Testis (tissue), 3 donors: ENCODE measurements around the gene SFXN2. TPM values are rescaled to one million over a fixed set of nuclear protein-coding genes. Genes with fewer than 3 reads are reported as not detected.

Experiments
- DNase-seq: peaks from one replicate; pipeline ENCODE4 v3.0.0-alpha.2; 2019
- H3K27ac ChIP-seq, 2 donors: fragments of 200-600 bp; sonication (generic); one replicate each; pipeline ENCODE4 v1.5.1; 2019
- H3K27me3 ChIP-seq: fragments of 200-600 bp; sonication (generic); one replicate; pipeline ENCODE4 v1.5.1; 2019
- H3K36me3 ChIP-seq: fragments of 200-600 bp; sonication (generic); one replicate; pipeline ENCODE4 v1.5.1; 2017; ENCODE audit warnings: low read depth; ENCODE audit errors: missing control alignments
- H3K4me1 ChIP-seq: fragments of 200-600 bp; sonication (generic); one replicate; pipeline ENCODE4 v1.5.1; 2019
- H3K4me3 ChIP-seq, 2 donors: fragments of 200-600 bp; sonication (generic); one replicate each; pipeline ENCODE4 v1.5.1; 2017 to 2019
- H3K9me3 ChIP-seq: fragments of 200-600 bp; sonication (generic); one replicate; pipeline ENCODE4 v1.5.1; 2017
- POLR2A ChIP-seq: fragments of 450-650 bp; IDR thresholded peaks from one replicate; pipeline ENCODE4 v1.6.1; 2017; ENCODE audit warnings: antibody characterized with exemption, mild to moderate bottlenecking, moderate library complexity
- WGBS, 2 donors: methylation state at CpG; one replicate each; pipeline ENCODE4 v1.1.5; 2018; 5-methylcytosine and 5-hydroxymethylcytosine counted together
- intact Hi-C: fragments of 100-400 bp; cut with DNase I; formaldehyde crosslinking; loops from one replicate; pipeline ENCODE4 v1.15.1; 2023; ENCODE audit warnings: low total_unique reads
- polyA plus RNA-seq: library from polyadenylated mRNA; stranded (reverse); fragments of 350-450 nt; fragmentation: Illumina TruSeq; extraction: RNeasy Lipid Tissue Mini Kit (QIAGEN cat#74804); gene quantifications from one replicate; pipeline ENCODE4 v1.2.3, GENCODE V29; 2014; ENCODE audit warnings: low read depth, low replicate concordance; ENCODE audit not compliant: insufficient read depth
- total RNA-seq, 2 donors: library from RNA; depleted of rRNA; stranded (reverse); fragments of >200 nt; gene quantifications; one replicate each; pipeline ENCODE4 v1.2.3, GENCODE V29; 2016
- TF ChIP-seq, protein P1 (sequence below), 3 experiments: fragments of 450-650 bp in 2 of 3; fragments of 200-600 bp in 1 of 3; sonication (generic) in 1 of 3; IDR thresholded peaks; one replicate each; pipeline ENCODE4 v1.5.1; 2016 to 2019; ENCODE audit warnings: antibody characterized with exemption in 3 of 3, mild to moderate bottlenecking in 2 of 3, moderate library complexity in 1 of 3

SFXN2 gene
- total and polyA plus RNA-seq, 3 donors from 2014 or later, result 4.4 to 9.8 (median 5.6) TPM

DNA sequence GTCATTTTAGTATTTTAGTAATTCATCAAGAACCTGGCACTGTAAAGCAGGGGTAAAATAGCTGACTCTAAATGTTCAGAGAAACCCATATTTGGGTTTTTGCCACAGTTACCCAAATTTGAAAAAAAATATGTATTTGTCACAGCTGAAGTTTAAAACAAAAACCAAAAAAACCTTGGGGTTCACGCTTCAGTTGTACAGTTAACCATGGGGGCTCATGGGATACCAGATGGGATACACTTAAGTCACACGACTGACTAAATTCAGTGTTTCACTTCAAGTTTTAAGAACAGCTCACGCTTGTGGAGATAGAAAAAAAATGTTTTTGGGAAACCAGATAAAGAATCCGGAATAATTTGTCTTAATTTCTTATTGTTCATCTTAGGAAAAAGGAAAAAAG is 2.3 kb upstream of the SFXN2 start:
- WGBS, 2 donors, result 40 to 51% methylated on average over 4 of the region's 4 CpGs
- no peaks in the 10 kb centered on the region for H3K9me3 ChIP-seq
- peaks cover 24% of the 10 kb centered on the region for H3K4me1 ChIP-seq
- no peaks in the 10 kb centered on the region for H3K27me3 ChIP-seq
- intact Hi-C loops, result loop anchor here (5.0 kb wide), 1 partner anchor 70 kb away; the partner anchor contains the start of gene TRIM8
- no peaks in the 10 kb centered on the region for H3K36me3 ChIP-seq
- DNase-seq, result no peak
- H3K27ac ChIP-seq, result peak overlapping the region in 1 of 2 donors; percentile 75
- H3K4me3 ChIP-seq, result no peak overlapping the region
- TF ChIP-seq, protein P1, sequence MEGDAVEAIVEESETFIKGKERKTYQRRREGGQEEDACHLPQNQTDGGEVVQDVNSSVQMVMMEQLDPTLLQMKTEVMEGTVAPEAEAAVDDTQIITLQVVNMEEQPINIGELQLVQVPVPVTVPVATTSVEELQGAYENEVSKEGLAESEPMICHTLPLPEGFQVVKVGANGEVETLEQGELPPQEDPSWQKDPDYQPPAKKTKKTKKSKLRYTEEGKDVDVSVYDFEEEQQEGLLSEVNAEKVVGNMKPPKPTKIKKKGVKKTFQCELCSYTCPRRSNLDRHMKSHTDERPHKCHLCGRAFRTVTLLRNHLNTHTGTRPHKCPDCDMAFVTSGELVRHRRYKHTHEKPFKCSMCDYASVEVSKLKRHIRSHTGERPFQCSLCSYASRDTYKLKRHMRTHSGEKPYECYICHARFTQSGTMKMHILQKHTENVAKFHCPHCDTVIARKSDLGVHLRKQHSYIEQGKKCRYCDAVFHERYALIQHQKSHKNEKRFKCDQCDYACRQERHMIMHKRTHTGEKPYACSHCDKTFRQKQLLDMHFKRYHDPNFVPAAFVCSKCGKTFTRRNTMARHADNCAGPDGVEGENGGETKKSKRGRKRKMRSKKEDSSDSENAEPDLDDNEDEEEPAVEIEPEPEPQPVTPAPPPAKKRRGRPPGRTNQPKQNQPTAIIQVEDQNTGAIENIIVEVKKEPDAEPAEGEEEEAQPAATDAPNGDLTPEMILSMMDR (IDR thresholded peaks at IDR 0.05), result no peak
- TF ChIP-seq POLR2A, result no peak

DNA sequence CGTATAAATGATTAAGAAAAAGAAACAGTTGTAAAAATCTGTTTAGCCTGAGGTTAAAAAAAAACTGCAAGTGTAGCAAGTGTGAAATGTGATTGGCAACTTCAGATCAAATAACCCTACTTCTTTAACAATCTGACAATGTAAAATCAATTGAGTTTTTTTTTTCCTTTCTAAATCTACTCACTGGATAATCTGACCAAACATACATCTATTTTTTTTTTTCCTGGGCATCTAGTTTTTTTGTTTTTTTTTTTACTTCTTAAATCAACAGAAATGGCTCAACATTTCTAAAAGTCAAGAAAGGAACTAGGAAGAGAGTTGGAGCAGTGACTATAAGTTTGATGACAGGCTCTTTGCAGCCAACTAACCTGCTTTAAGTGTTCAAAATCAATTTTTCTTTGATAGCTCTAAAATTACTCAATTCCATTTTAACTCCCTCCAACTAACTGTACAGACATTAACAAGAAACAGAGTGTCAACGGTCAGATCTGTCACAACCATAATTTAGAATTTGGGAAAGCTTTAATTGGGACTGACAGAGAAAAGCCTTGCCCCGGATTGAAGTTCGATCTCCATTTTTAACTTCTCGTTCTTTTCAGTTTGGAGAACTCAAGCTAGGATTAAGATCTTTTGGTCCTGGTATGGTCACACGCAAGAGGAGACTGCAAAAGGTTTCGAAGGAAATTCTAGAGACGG is 1.4 kb upstream of the SFXN2 start:
- TF ChIP-seq, protein P1 (IDR thresholded peaks at IDR 0.05), result no peak
- TF ChIP-seq POLR2A, result no peak
- WGBS, 2 donors, result 3 to 5% methylated on average over 8 of the region's 8 CpGs
- intact Hi-C loops, result loop anchor here (5.0 kb wide), 1 partner anchor 71 kb away; the partner anchor contains the start of gene TRIM8
- peak overlapping the region; percentile 67 to 99 for H3K4me3 ChIP-seq
- H3K36me3 ChIP-seq, result no peaks in the 10 kb centered on the region
- H3K27ac ChIP-seq, result peak overlapping the region; percentile 75 to 95
- no peaks in the 10 kb centered on the region for H3K9me3 ChIP-seq
- H3K27me3 ChIP-seq, result no peaks in the 10 kb centered on the region
- peaks cover 20% of the 10 kb centered on the region for H3K4me1 ChIP-seq
- peak; percentile 1 for DNase-seq

DNA sequence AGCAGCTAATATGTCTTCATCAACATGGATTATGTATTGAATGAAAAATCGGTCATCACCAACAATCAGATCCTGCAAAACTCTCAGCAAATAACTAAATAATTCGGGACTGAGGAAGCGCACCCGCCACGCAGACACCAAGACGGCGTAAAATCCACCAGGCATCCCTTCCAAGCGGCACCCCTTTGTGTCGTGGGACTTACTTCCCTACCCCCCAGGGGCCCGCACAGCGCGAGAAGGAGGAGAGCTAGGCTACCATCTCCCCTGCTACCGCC is 960 bp upstream of the SFXN2 start:
- intact Hi-C loops, result loop anchor here (5.0 kb wide), 1 partner anchor 71 kb away; the partner anchor contains the start of gene TRIM8
- no peaks in the 10 kb centered on the region for H3K9me3 ChIP-seq
- TF ChIP-seq, protein P1 (IDR thresholded peaks at IDR 0.05), result no peak
- TF ChIP-seq POLR2A, result no peak
- H3K4me1 ChIP-seq, result peaks cover 24% of the 10 kb centered on the region
- H3K4me3 ChIP-seq, result peak overlapping the region; percentile 67 to 99
- WGBS, 2 donors, result 0 to 2% methylated on average over 9 to 13 of the region's 13 CpGs
- no peak for DNase-seq
- H3K27me3 ChIP-seq, result no peaks in the 10 kb centered on the region
- no peaks in the 10 kb centered on the region for H3K36me3 ChIP-seq
- peak overlapping the region; percentile 75 to 95 for H3K27ac ChIP-seq

DNA sequence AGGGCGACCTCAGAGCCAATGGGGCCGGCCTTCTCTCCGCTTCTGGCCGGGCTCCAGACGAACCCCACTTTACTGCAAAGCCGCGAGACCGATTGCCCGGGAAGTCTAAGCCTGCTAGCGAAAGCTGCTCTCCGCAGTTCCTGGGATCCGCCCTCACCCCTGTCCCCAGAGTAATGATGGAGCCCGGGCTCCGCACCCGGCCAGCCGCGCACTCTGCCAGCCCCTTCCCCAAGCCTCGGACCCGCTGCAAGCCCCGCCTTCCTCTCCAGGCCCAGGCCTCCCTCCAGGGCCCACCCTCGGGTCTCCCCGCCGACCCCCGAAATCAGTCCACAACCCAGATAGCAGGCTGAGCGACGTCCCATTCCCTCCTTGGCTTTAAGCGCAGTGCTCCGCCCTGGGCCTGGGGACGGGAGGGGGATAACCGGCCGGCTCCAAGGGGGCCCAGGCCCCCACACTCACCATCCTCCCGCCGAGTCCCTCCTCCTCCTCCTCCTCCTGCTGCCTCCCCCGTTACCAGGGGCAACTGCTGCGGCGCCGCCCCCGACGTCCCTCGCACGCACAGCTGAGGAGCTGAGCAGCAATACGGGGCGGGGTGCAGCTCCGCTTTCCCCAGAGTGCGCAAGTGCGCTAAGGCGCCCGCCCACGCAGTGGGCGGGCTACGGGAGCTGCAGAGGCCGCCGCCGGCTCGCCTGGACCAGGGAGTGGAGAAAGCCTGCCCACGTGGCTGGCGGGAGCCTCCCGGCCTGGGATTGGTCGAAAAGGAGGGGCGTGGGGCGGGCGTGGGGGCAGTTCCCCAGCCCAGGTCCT is 419 bp upstream of the SFXN2 start, which contains the start of gene ARL3:
Gene ARL3, minus strand, starts transcription at position 584 of the 807 bp plus-strand sequence. Its CDS starts 122 bp downstream, at position 462.
- peak within 1 kb of the TSS; percentile 75 to 95 for H3K27ac ChIP-seq
- intact Hi-C loops, result loop anchor here (5.0 kb wide), 1 partner anchor 72 kb away; the partner anchor contains the start of gene TRIM8
- DNase-seq, result peak; percentile 97
- TF ChIP-seq POLR2A, result no peak
- TF ChIP-seq, protein P1 (IDR thresholded peaks at IDR 0.05), result peak in 2 of 3 experiments; percentile 26 to 38
- no peaks in the 10 kb centered on the region for H3K9me3 ChIP-seq
- no peaks in the 10 kb centered on the region for H3K27me3 ChIP-seq
- 0% methylated on average over 62 of the region's 62 CpGs; no CpG with 5 or more reads in 1 of the 2 donors for WGBS, 2 donors
- no peaks in the 10 kb centered on the region for H3K36me3 ChIP-seq
- H3K4me3 ChIP-seq, result peak within 1 kb of the TSS; percentile 67 to 99
- H3K4me1 ChIP-seq, result peaks cover 27% of the 10 kb centered on the region
